ENCODE results near the gene MCM9. TPM values are rescaled to one million over a fixed set of nuclear protein-coding genes. Genes with fewer than 3 reads are reported as not detected.
"Not testable (repeated sequence)": the region's sequence is repeated elsewhere in the genome, so short reads cannot be mapped to it uniquely, and the experiment has no call there.

The MCM9 gene
- total RNA-seq, 2 donors from 2014 or later = 12.8 to 21.7 TPM

- Mint-ChIP-seq H3K27me3 (no peaks in the 10 kb centered on the region), H3K4me3 (no peak overlapping the region), H3K9me3 (peaks cover 4% of the 10 kb centered on the region), H3K27ac (no peak overlapping the region), H3K4me1 (peaks cover 27% of the 10 kb centered on the region), H3K36me3 (ENCODE audit: low read depth) (peaks cover 7% of the 10 kb centered on the region)
- ATAC-seq (replicated peaks) = no peak
Measured at GRCh38 chr6:118872726-118873125, 62.2 kb downstream of the MCM9 start.

- peaks cover 7% of the 10 kb centered on the region for H3K36me3 Mint-ChIP-seq (ENCODE audit: low read depth)
- ATAC-seq (replicated peaks) = no peak
- no peak overlapping the region for H3K27ac Mint-ChIP-seq
- H3K27me3 Mint-ChIP-seq = no peaks in the 10 kb centered on the region
- H3K4me3 Mint-ChIP-seq = no peak overlapping the region
- H3K4me1 Mint-ChIP-seq = peaks cover 27% of the 10 kb centered on the region
- peaks cover 4% of the 10 kb centered on the region for H3K9me3 Mint-ChIP-seq
Measured at GRCh38 chr6:118872318-118872717, 62.6 kb downstream of the MCM9 start.

GRCh38 chr6:118871331-118871730 lies 63.6 kb downstream of the MCM9 start:
- Mint-ChIP-seq H3K36me3 (ENCODE audit: low read depth) (peaks cover 7% of the 10 kb centered on the region), H3K27me3 (no peaks in the 10 kb centered on the region), H3K4me3 (no peak overlapping the region), H3K4me1 (peaks cover 27% of the 10 kb centered on the region), H3K27ac (no peak overlapping the region), H3K9me3 (peaks cover 7% of the 10 kb centered on the region)
- ATAC-seq (replicated peaks) = no peak

GRCh38 chr6:118869894-118870589 lies 64.9 kb downstream of the MCM9 start:
- Mint-ChIP-seq H3K4me3 (no peak overlapping the region), H3K4me1 (peaks cover 27% of the 10 kb centered on the region), H3K27ac (peak overlapping the region; percentile 28), H3K27me3 (no peaks in the 10 kb centered on the region), H3K36me3 (ENCODE audit: low read depth) (peaks cover 7% of the 10 kb centered on the region), H3K9me3 (peaks cover 12% of the 10 kb centered on the region)
- ATAC-seq (replicated peaks) = no peak

- ATAC-seq (replicated peaks) = no peak
- Mint-ChIP-seq H3K36me3 (ENCODE audit: low read depth) (peaks cover 7% of the 10 kb centered on the region), H3K27ac (no peak overlapping the region), H3K4me1 (peaks cover 31% of the 10 kb centered on the region), H3K27me3 (no peaks in the 10 kb centered on the region), H3K4me3 (no peak overlapping the region), H3K9me3 (peaks cover 12% of the 10 kb centered on the region)
Measured at GRCh38 chr6:118869350-118869749, 65.6 kb downstream of the MCM9 start.

- H3K27ac Mint-ChIP-seq; ATAC-seq (replicated peaks); H3K4me3 Mint-ChIP-seq; H3K36me3 Mint-ChIP-seq (ENCODE audit: low read depth); H3K27me3 Mint-ChIP-seq: not testable (repeated sequence)
- Mint-ChIP-seq H3K9me3 (peaks cover 12% of the 10 kb centered on the region), H3K4me1 (peaks cover 35% of the 10 kb centered on the region)
Measured at GRCh38 chr6:118868901-118869300, 66.1 kb downstream of the MCM9 start.

- no peak for ATAC-seq (replicated peaks)
- peaks cover 7% of the 10 kb centered on the region for H3K36me3 Mint-ChIP-seq (ENCODE audit: low read depth)
- peaks cover 30% of the 10 kb centered on the region for H3K4me1 Mint-ChIP-seq
Measured at GRCh38 chr6:118867181-118867580, 67.8 kb downstream of the MCM9 start.

GRCh38 chr6:118865100-118865391 lies 69.9 kb downstream of the MCM9 start:
- no peak for ATAC-seq (replicated peaks)
- peaks cover 6% of the 10 kb centered on the region for H3K36me3 Mint-ChIP-seq (ENCODE audit: low read depth)
- peak overlapping the region; percentile 57 for H3K4me3 Mint-ChIP-seq
- no peaks in the 10 kb centered on the region for H3K27me3 Mint-ChIP-seq
- H3K27ac Mint-ChIP-seq = no peak overlapping the region
- peaks cover 8% of the 10 kb centered on the region for H3K9me3 Mint-ChIP-seq
- H3K4me1 Mint-ChIP-seq = peaks cover 17% of the 10 kb centered on the region

More at GRCh38 chr6:118867181-118867580, 67.8 kb downstream of the MCM9 start:
- peaks cover 12% of the 10 kb centered on the region for H3K9me3 Mint-ChIP-seq
- no peaks in the 10 kb centered on the region for H3K27me3 Mint-ChIP-seq
- no peak overlapping the region for H3K4me3 Mint-ChIP-seq
- H3K27ac Mint-ChIP-seq = no peak overlapping the region

GRCh38 chr6:118864341-118865099 lies 70.4 kb downstream of the MCM9 start:
- H3K4me3 Mint-ChIP-seq = peak overlapping the region; percentile 57
- peaks cover 8% of the 10 kb centered on the region for H3K9me3 Mint-ChIP-seq
- H3K4me1 Mint-ChIP-seq = peaks cover 16% of the 10 kb centered on the region
- H3K27ac Mint-ChIP-seq = peak overlapping the region; percentile 9
- H3K27me3 Mint-ChIP-seq = no peaks in the 10 kb centered on the region
- peaks cover 9% of the 10 kb centered on the region for H3K36me3 Mint-ChIP-seq (ENCODE audit: low read depth)
- peak; percentile 29 for ATAC-seq (replicated peaks)

- ATAC-seq (replicated peaks) = no peak
- peaks cover 8% of the 10 kb centered on the region for H3K9me3 Mint-ChIP-seq
Measured at GRCh38 chr6:118862443-118862842, 72.5 kb downstream of the MCM9 start.

GRCh38 chr6:118860880-118861279 lies 74.1 kb downstream of the MCM9 start:
- H3K36me3 Mint-ChIP-seq (ENCODE audit: low read depth) = peaks cover 13% of the 10 kb centered on the region
- peaks cover 12% of the 10 kb centered on the region for H3K4me1 Mint-ChIP-seq
- ATAC-seq (replicated peaks) = no peak
- H3K9me3 Mint-ChIP-seq = peaks cover under 1% of the 10 kb centered on the region
- no peaks in the 10 kb centered on the region for H3K27me3 Mint-ChIP-seq
- H3K27ac Mint-ChIP-seq = no peak overlapping the region
- no peak overlapping the region for H3K4me3 Mint-ChIP-seq

More at GRCh38 chr6:118862443-118862842, 72.5 kb downstream of the MCM9 start:
- peaks cover 9% of the 10 kb centered on the region for H3K36me3 Mint-ChIP-seq (ENCODE audit: low read depth)
- H3K4me3 Mint-ChIP-seq = no peak overlapping the region
- no peaks in the 10 kb centered on the region for H3K27me3 Mint-ChIP-seq
- H3K4me1 Mint-ChIP-seq = peaks cover 12% of the 10 kb centered on the region
- no peak overlapping the region for H3K27ac Mint-ChIP-seq

- Mint-ChIP-seq H3K36me3 (ENCODE audit: low read depth) (peaks cover 18% of the 10 kb centered on the region), H3K27ac (no peak overlapping the region), H3K9me3 (no peaks in the 10 kb centered on the region), H3K4me3 (no peak overlapping the region), H3K27me3 (no peaks in the 10 kb centered on the region), H3K4me1 (peaks cover 12% of the 10 kb centered on the region)
- no peak for ATAC-seq (replicated peaks)
Measured at GRCh38 chr6:118860363-118860762, 74.6 kb downstream of the MCM9 start.

- no peak overlapping the region for H3K27ac Mint-ChIP-seq
- H3K9me3 Mint-ChIP-seq = no peaks in the 10 kb centered on the region
- peaks cover 10% of the 10 kb centered on the region for H3K4me1 Mint-ChIP-seq
- H3K36me3 Mint-ChIP-seq (ENCODE audit: low read depth) = peaks cover 19% of the 10 kb centered on the region
- no peak overlapping the region for H3K4me3 Mint-ChIP-seq
- no peaks in the 10 kb centered on the region for H3K27me3 Mint-ChIP-seq
- ATAC-seq (replicated peaks) = no peak
Measured at GRCh38 chr6:118859517-118860064, 75.4 kb downstream of the MCM9 start.

- ATAC-seq (replicated peaks) = no peak
- Mint-ChIP-seq H3K27me3 (no peaks in the 10 kb centered on the region), H3K4me1 (peaks cover 7% of the 10 kb centered on the region), H3K9me3 (no peaks in the 10 kb centered on the region), H3K36me3 (ENCODE audit: low read depth) (peaks cover 39% of the 10 kb centered on the region), H3K27ac (no peak overlapping the region), H3K4me3 (no peak overlapping the region)
Measured at GRCh38 chr6:118856301-118856700, 78.7 kb downstream of the MCM9 start.

GRCh38 chr6:118853408-118853807 lies 81.6 kb downstream of the MCM9 start:
- H3K4me3 Mint-ChIP-seq = no peak overlapping the region
- H3K9me3 Mint-ChIP-seq = no peaks in the 10 kb centered on the region
- peaks cover 3% of the 10 kb centered on the region for H3K4me1 Mint-ChIP-seq
- peaks cover 30% of the 10 kb centered on the region for H3K36me3 Mint-ChIP-seq (ENCODE audit: low read depth)
- no peak for ATAC-seq (replicated peaks)
- no peak overlapping the region for H3K27ac Mint-ChIP-seq
- H3K27me3 Mint-ChIP-seq = no peaks in the 10 kb centered on the region
